WTC11 (cell line): ENCODE results near the gene IRX5. TPM values are rescaled to one million over a fixed set of nuclear protein-coding genes. Genes with fewer than 3 reads are reported as not detected.

ENCODE experiments used
- ATAC-seq: fragments of 200-7000 bp; cut with Tn5 transposase; 2 replicates; pipeline ENCODE4 v1.10.0; 2021; ENCODE audit warnings: mild to moderate bottlenecking, moderate library complexity
- CTCF ChIA-PET: fragments of 300-600 bp; sonication (Branson Sonifier 250); formaldehyde crosslinking; loops from one replicate; lab custom pipeline; 2021; ENCODE audit warnings: antibody characterized with exemption; lab: Charles Lee
- POLR2A ChIA-PET: fragments of 350-600 bp; sonication (Branson Sonifier 250); formaldehyde crosslinking; loops from one replicate; lab custom pipeline; 2021; ENCODE audit warnings: antibody characterized with exemption; lab: Charles Lee
- DNase-seq: peaks from one replicate; pipeline ENCODE4 v3.0.0; 2021; ENCODE audit warnings: low spot score
- H3K27ac Mint-ChIP-seq: 2 replicates; pipeline ENCODE4 v1.8.0; 2021; ENCODE audit warnings: mixed read lengths
- H3K27me3 Mint-ChIP-seq: 2 replicates; pipeline ENCODE4 v1.8.0; 2021; ENCODE audit warnings: low read depth, mild to moderate bottlenecking, moderate library complexity, mixed read lengths
- H3K36me3 Mint-ChIP-seq: 2 replicates; pipeline ENCODE4 v1.8.0; 2021; ENCODE audit warnings: mixed read lengths
- H3K4me1 Mint-ChIP-seq: 2 replicates; pipeline ENCODE4 v1.8.0; 2022; ENCODE audit warnings: mixed read lengths
- H3K4me3 Mint-ChIP-seq: 2 replicates; pipeline ENCODE4 v1.8.0; 2021; ENCODE audit warnings: mild to moderate bottlenecking, moderate library complexity, mixed read lengths
- H3K9me3 Mint-ChIP-seq: 2 replicates; pipeline ENCODE4 v1.8.0; 2021; ENCODE audit warnings: mixed read lengths
- ARID4B ChIP-seq: sonication (generic); formaldehyde crosslinking; IDR thresholded peaks from 2 replicates; pipeline ENCODE4 v1.8.0; 2023; ENCODE audit warnings: missing genetic modification reagents, mild to moderate bottlenecking, borderline replicate concordance
- FOXK1 ChIP-seq: sonication (generic); formaldehyde crosslinking; IDR thresholded peaks from 2 replicates; pipeline ENCODE4 v1.8.0; 2022; ENCODE audit warnings: mild to moderate bottlenecking, moderate library complexity, missing genetic modification reagents
- HMGA2 ChIP-seq: fragments of 250-450 bp; sonication (Bioruptor Pico); IDR thresholded peaks from 2 replicates; pipeline ENCODE4 v1.4.0; 2021; ENCODE audit warnings: mild to moderate bottlenecking, moderate library complexity
- HMGXB4 ChIP-seq: sonication (generic); formaldehyde crosslinking; IDR thresholded peaks from 2 replicates; pipeline ENCODE4 v1.8.1; 2023; ENCODE audit warnings: mild to moderate bottlenecking, moderate library complexity, missing genetic modification reagents
- IRF2 ChIP-seq: sonication (generic); formaldehyde crosslinking; IDR thresholded peaks from 2 replicates; pipeline ENCODE4 v1.8.0; 2022; ENCODE audit warnings: low read depth, missing genetic modification reagents, borderline replicate concordance
- MXD4 ChIP-seq: fragments of 250-450 bp; sonication (Bioruptor Pico); IDR thresholded peaks from 2 replicates; pipeline ENCODE4 v1.8.0; 2021; ENCODE audit warnings: mild to moderate bottlenecking, moderate library complexity, borderline replicate concordance
- TP53 ChIP-seq: sonication (generic); formaldehyde crosslinking; IDR thresholded peaks from 2 replicates; pipeline ENCODE4 v1.8.1; 2023; ENCODE audit warnings: mild to moderate bottlenecking, missing genetic modification reagents
- ZBTB43 ChIP-seq: sonication (generic); formaldehyde crosslinking; IDR thresholded peaks from 2 replicates; pipeline ENCODE4 v1.8.1; 2023; ENCODE audit warnings: mild to moderate bottlenecking, missing genetic modification reagents
- ZNF121 ChIP-seq: sonication (generic); formaldehyde crosslinking; IDR thresholded peaks from 2 replicates; pipeline ENCODE4 v1.8.0; 2023; ENCODE audit warnings: missing genetic modification reagents
- ZNF138 ChIP-seq: sonication (generic); formaldehyde crosslinking; conservative IDR thresholded peaks from 2 replicates; pipeline ENCODE4 v1.8.1; 2022; ENCODE audit warnings: mild to moderate bottlenecking, moderate library complexity, missing genetic modification reagents
- ZNF416 ChIP-seq: fragments of 250-450 bp; sonication (Bioruptor Pico); IDR thresholded peaks from 2 replicates; pipeline ENCODE4 v1.9.0; 2021; ENCODE audit warnings: mild to moderate bottlenecking, inconsistent platforms
- total RNA-seq: library from RNA; stranded (reverse); gene quantifications from 3 replicates; pipeline ENCODE4 v1.2.3, GENCODE V29; 2021
- TF ChIP-seq, protein P1 (sequence below): fragments of 250-450 bp; sonication (Bioruptor Pico); IDR thresholded peaks from 2 replicates; pipeline ENCODE4 v1.9.0; 2021; ENCODE audit warnings: moderate library complexity, mild to moderate bottlenecking, inconsistent platforms, borderline replicate concordance
- TF ChIP-seq, protein P2 (sequence below): sonication (generic); formaldehyde crosslinking; IDR thresholded peaks from 2 replicates; pipeline ENCODE4 v1.8.0; 2022; ENCODE audit warnings: mild to moderate bottlenecking, missing genetic modification reagents
- TF ChIP-seq, protein P3 (sequence below): sonication (generic); formaldehyde crosslinking; IDR thresholded peaks from 2 replicates; pipeline ENCODE4 v1.8.1; 2022; ENCODE audit warnings: missing genetic modification reagents, borderline replicate concordance
- TF ChIP-seq, protein P4 (sequence below): fragments of 250-450 bp; sonication (Bioruptor Pico); IDR thresholded peaks from 2 replicates; pipeline ENCODE4 v1.9.0; 2021; ENCODE audit warnings: mild to moderate bottlenecking

Gene IRX5
- total RNA-seq, 1 experiment from 2014 or later: 0.35 TPM

- H3K27me3 Mint-ChIP-seq: peaks cover 99% of the 10 kb centered on the region
- H3K4me3 Mint-ChIP-seq: peak overlapping the region; percentile 74
- H3K9me3 Mint-ChIP-seq: no peaks in the 10 kb centered on the region
- peak; percentile 18 for ATAC-seq
- DNase-seq: peak; percentile 56
- ChIA-PET POLR2A (interaction anchor here (0.5 kb wide), 1 partner anchor 395 kb away, joined by 3 read pairs; no protein-coding TSS in a partner anchor), CTCF (interaction anchor here (0.9 to 1.6 kb wide), 7 partner anchors 9 to 657 kb away, joined by 3 to 9 read pairs (median 5); partner anchors contain the start of genes IRX3 and IRX5)
- TF ChIP-seq ZBTB43 (CRISPR knock-in tag): no peak
- TF ChIP-seq HMGA2 (CRISPR knock-in tag): no peak
- TF ChIP-seq, protein P1, sequence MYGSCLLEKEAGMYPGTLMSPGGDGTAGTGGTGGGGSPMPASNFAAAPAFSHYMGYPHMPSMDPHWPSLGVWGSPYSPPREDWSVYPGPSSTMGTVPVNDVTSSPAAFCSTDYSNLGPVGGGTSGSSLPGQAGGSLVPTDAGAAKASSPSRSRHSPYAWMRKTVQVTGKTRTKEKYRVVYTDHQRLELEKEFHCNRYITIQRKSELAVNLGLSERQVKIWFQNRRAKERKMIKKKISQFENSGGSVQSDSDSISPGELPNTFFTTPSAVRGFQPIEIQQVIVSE (CRISPR knock-in tag): no peak
- TF ChIP-seq, protein P2, sequence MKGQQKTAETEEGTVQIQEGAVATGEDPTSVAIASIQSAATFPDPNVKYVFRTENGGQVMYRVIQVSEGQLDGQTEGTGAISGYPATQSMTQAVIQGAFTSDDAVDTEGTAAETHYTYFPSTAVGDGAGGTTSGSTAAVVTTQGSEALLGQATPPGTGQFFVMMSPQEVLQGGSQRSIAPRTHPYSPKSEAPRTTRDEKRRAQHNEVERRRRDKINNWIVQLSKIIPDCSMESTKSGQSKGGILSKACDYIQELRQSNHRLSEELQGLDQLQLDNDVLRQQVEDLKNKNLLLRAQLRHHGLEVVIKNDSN (CRISPR knock-in tag): no peak
- H3K36me3 Mint-ChIP-seq: no peaks in the 10 kb centered on the region
- H3K27ac Mint-ChIP-seq: no peak overlapping the region
- H3K4me1 Mint-ChIP-seq: peaks cover 36% of the 10 kb centered on the region
These were observed 9.0 kb downstream of the IRX5 start for GRCh38 chr16:54939510-54940278.

GRCh38 chr16:54940279-54940604 is 9.6 kb downstream of the IRX5 start:
- H3K36me3 Mint-ChIP-seq: no peaks in the 10 kb centered on the region
- no peak for DNase-seq
- no peaks in the 10 kb centered on the region for H3K9me3 Mint-ChIP-seq
- ChIA-PET POLR2A (interaction anchor here (0.5 kb wide), 1 partner anchor 395 kb away, joined by 3 read pairs; no protein-coding TSS in a partner anchor), CTCF (interaction anchor here (0.9 to 1.6 kb wide), 7 partner anchors 10 to 658 kb away, joined by 3 to 9 read pairs (median 5); partner anchors contain the start of genes IRX3 and IRX5)
- H3K4me1 Mint-ChIP-seq: peaks cover 30% of the 10 kb centered on the region
- no peak for ATAC-seq
- no peak for TF ChIP-seq IRF2
- no peak for TF ChIP-seq FOXK1 (CRISPR knock-in tag)
- TF ChIP-seq HMGA2 (CRISPR knock-in tag): no peak
- no peak for TF ChIP-seq MXD4 (CRISPR knock-in tag)
- TF ChIP-seq, protein P3, sequence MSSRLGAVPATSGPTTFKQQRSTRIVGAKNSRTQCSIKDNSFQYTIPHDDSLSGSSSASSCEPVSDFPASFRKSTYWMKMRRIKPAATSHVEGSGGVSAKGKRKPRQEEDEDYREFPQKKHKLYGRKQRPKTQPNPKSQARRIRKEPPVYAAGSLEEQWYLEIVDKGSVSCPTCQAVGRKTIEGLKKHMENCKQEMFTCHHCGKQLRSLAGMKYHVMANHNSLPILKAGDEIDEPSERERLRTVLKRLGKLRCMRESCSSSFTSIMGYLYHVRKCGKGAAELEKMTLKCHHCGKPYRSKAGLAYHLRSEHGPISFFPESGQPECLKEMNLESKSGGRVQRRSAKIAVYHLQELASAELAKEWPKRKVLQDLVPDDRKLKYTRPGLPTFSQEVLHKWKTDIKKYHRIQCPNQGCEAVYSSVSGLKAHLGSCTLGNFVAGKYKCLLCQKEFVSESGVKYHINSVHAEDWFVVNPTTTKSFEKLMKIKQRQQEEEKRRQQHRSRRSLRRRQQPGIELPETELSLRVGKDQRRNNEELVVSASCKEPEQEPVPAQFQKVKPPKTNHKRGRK (CRISPR knock-in tag): no peak
- TF ChIP-seq, protein P4, sequence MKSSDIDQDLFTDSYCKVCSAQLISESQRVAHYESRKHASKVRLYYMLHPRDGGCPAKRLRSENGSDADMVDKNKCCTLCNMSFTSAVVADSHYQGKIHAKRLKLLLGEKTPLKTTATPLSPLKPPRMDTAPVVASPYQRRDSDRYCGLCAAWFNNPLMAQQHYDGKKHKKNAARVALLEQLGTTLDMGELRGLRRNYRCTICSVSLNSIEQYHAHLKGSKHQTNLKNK (CRISPR knock-in tag): no peak
- no peak for TF ChIP-seq TP53 (CRISPR knock-in tag)
- no peak for TF ChIP-seq ZNF416 (CRISPR knock-in tag)
- TF ChIP-seq HMGXB4 (CRISPR knock-in tag): no peak
- no peak for TF ChIP-seq ARID4B
- TF ChIP-seq ZNF138 (CRISPR knock-in tag): no peak
- no peak for TF ChIP-seq ZNF121 (CRISPR knock-in tag)
- TF ChIP-seq, all 79 proteins: peak for 0
- Mint-ChIP-seq H3K4me3 (no peak overlapping the region), H3K27me3 (peaks cover 96% of the 10 kb centered on the region), H3K27ac (no peak overlapping the region)
